OCI-LY1 (cell line): Measurements from ENCODE around the gene IFNAR2.

Experiments used
- CTCF ChIP-seq: fragments of 200-600 bp; sonication (generic), shearing (Covaris generic); IDR thresholded peaks from 2 replicates; pipeline ENCODE4 v1.5.1; 2017; ENCODE audit warnings: mild to moderate bottlenecking, antibody characterized with exemption, low read length, moderate library complexity, mixed read lengths
- EZH2 ChIP-seq: fragments of 200-600 bp; sonication (generic), shearing (Covaris generic); IDR thresholded peaks from 2 replicates; pipeline ENCODE4 v1.8.0; 2017; ENCODE audit warnings: borderline replicate concordance, mixed run types, mild to moderate bottlenecking, antibody characterized with exemption, low read length, moderate library complexity, mixed read lengths

GRCh38 chr21:33205476-33205875 lies 24.3 kb upstream of the IFNAR2 start:
- peak; percentile 45; the same call in 1 of the 2 replicates for TF ChIP-seq CTCF
- TF ChIP-seq EZH2: no peak
